Measurements from ENCODE around the gene SLC2A4.
"Not testable (repeated sequence)": the region's sequence is repeated elsewhere in the genome, so short reads cannot be mapped to it uniquely, and the experiment has no call there.

Gene SLC2A4

GRCh38 chr17:7328840-7329373 lies 47.4 kb downstream of the SLC2A4 start, which contains the start of gene NEURL4:
Gene NEURL4, minus strand, starts transcription at chr17:7329335. Its CDS starts 23 bp downstream, at chr17:7329312.
- no peak for TF ChIP-seq CTCF (IDR thresholded peaks at IDR 0.05; ENCODE audit: low read depth, low read length)
- peak within 1 kb of the TSS; percentile 84 for H3K4me3 ChIP-seq (ENCODE audit: low read depth, low read length)

GRCh38 chr17:7329374-7329996 lies 48.0 kb downstream of the SLC2A4 start:
- no peak for TF ChIP-seq CTCF (IDR thresholded peaks at IDR 0.05; ENCODE audit: low read depth, low read length)

GRCh38 chr17:7329997-7330637 lies 48.6 kb downstream of the SLC2A4 start:
- no peak for TF ChIP-seq CTCF (IDR thresholded peaks at IDR 0.05; ENCODE audit: low read depth, low read length)
- H3K4me3 ChIP-seq (ENCODE audit: low read depth, low read length): peak overlapping the region; percentile 84

More at GRCh38 chr17:7329374-7329996, 48.0 kb downstream of the SLC2A4 start:
- H3K4me3 ChIP-seq (ENCODE audit: low read depth, low read length): peak overlapping the region; percentile 84

- peak overlapping the region; percentile 84 for H3K4me3 ChIP-seq (ENCODE audit: low read depth, low read length)
- TF ChIP-seq CTCF (IDR thresholded peaks at IDR 0.05; ENCODE audit: low read depth, low read length): no peak
Measured at GRCh38 chr17:7330638-7331015, 49.1 kb downstream of the SLC2A4 start.

- no peak for TF ChIP-seq CTCF (IDR thresholded peaks at IDR 0.05; ENCODE audit: low read depth, low read length)
- H3K4me3 ChIP-seq (ENCODE audit: low read depth, low read length): no peak overlapping the region
Measured at GRCh38 chr17:7332111-7332510, 50.6 kb downstream of the SLC2A4 start.

GRCh38 chr17:7332600-7333069 lies 51.1 kb downstream of the SLC2A4 start:
- H3K4me3 ChIP-seq (ENCODE audit: low read depth, low read length): not testable (repeated sequence)

GRCh38 chr17:7334938-7335538 lies 53.5 kb downstream of the SLC2A4 start:
- H3K4me3 ChIP-seq (ENCODE audit: low read depth, low read length): no peak overlapping the region
- no peak for TF ChIP-seq CTCF (IDR thresholded peaks at IDR 0.05; ENCODE audit: low read depth, low read length)

- H3K4me3 ChIP-seq (ENCODE audit: low read depth, low read length): not testable (repeated sequence)
Measured at GRCh38 chr17:7335765-7336164, 54.2 kb downstream of the SLC2A4 start.

Data from WI38 (cell line).